ENCODE data around the gene THSD7A. TPM values are rescaled to one million over a fixed set of nuclear protein-coding genes. Genes with fewer than 3 reads are reported as not detected.

The THSD7A gene
- total RNA-seq, 1 donor from 2014 or later, result 3.5 TPM

DNA sequence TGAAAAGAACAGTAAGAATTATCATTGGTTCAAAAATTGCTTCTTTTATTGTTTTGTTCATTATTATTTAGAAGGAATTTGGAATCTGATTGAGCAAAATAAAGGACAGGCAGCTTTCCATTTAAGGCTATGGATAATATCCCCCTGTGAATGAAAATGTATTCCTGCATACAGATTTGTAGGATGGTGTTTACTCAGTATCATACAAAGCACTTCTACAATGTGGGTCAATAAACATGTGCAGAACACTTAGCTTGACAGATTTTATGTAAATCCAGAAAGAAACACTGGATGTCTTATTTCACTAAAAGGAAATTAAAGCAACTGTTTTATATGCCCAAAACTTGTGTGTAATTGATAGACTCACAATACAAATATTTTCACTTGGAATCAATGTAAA is 189.7 kb downstream of the THSD7A start:
- Histone ChIP-seq H2AFZ (ENCODE audit: low read depth, low read length) (no peak overlapping the region), H3K9ac (ENCODE audit: low read length) (no peak overlapping the region), H3K4me2 (ENCODE audit: low read length) (no peak overlapping the region), H4K20me1 (ENCODE audit: insufficient read depth, low read length) (no peaks in the 10 kb centered on the region), H3K27me3 (ENCODE audit: insufficient read depth, low read length) (no peaks in the 10 kb centered on the region), H3K36me3 (ENCODE audit: insufficient read depth, low read length) (no peaks in the 10 kb centered on the region), H3K4me1 (ENCODE audit: insufficient read depth, low read length) (no peaks in the 10 kb centered on the region), H3K4me3 (ENCODE audit: insufficient read depth, low read depth, low read length) (no peak overlapping the region), H3K9me3 (ENCODE audit: insufficient read depth, low read depth, low read length) (no peaks in the 10 kb centered on the region), H3K79me2 (ENCODE audit: insufficient read depth, low read length) (no peaks in the 10 kb centered on the region), H3K27ac (ENCODE audit: low read depth, low read length) (no peak overlapping the region)
- H3K9me3 Mint-ChIP-seq (ENCODE audit: unreplicated experiment), result no peaks in the 10 kb centered on the region
- DNase-seq (ENCODE audit: low read depth) (no peak), FAIRE-seq (no peak)
- H3K4me3 Mint-ChIP-seq (ENCODE audit: unreplicated experiment), result no peak overlapping the region
- TF ChIP-seq, protein P1, sequence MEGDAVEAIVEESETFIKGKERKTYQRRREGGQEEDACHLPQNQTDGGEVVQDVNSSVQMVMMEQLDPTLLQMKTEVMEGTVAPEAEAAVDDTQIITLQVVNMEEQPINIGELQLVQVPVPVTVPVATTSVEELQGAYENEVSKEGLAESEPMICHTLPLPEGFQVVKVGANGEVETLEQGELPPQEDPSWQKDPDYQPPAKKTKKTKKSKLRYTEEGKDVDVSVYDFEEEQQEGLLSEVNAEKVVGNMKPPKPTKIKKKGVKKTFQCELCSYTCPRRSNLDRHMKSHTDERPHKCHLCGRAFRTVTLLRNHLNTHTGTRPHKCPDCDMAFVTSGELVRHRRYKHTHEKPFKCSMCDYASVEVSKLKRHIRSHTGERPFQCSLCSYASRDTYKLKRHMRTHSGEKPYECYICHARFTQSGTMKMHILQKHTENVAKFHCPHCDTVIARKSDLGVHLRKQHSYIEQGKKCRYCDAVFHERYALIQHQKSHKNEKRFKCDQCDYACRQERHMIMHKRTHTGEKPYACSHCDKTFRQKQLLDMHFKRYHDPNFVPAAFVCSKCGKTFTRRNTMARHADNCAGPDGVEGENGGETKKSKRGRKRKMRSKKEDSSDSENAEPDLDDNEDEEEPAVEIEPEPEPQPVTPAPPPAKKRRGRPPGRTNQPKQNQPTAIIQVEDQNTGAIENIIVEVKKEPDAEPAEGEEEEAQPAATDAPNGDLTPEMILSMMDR (IDR thresholded peaks at IDR 0.05; ENCODE audit: insufficient read depth, low read depth, low read length), result no peak
- no peak for TF ChIP-seq EZH2 (IDR thresholded peaks at IDR 0.05; ENCODE audit: insufficient read depth, low read length)
- H3K27ac Mint-ChIP-seq (ENCODE audit: unreplicated experiment), result no peak overlapping the region
- H3K27me3 Mint-ChIP-seq (ENCODE audit: low read depth, unreplicated experiment), result no peaks in the 10 kb centered on the region
- no peaks in the 10 kb centered on the region for H3K36me3 Mint-ChIP-seq (ENCODE audit: low read depth, unreplicated experiment)
- H3K4me1 Mint-ChIP-seq (ENCODE audit: low read depth, unreplicated experiment), result no peaks in the 10 kb centered on the region

DNA sequence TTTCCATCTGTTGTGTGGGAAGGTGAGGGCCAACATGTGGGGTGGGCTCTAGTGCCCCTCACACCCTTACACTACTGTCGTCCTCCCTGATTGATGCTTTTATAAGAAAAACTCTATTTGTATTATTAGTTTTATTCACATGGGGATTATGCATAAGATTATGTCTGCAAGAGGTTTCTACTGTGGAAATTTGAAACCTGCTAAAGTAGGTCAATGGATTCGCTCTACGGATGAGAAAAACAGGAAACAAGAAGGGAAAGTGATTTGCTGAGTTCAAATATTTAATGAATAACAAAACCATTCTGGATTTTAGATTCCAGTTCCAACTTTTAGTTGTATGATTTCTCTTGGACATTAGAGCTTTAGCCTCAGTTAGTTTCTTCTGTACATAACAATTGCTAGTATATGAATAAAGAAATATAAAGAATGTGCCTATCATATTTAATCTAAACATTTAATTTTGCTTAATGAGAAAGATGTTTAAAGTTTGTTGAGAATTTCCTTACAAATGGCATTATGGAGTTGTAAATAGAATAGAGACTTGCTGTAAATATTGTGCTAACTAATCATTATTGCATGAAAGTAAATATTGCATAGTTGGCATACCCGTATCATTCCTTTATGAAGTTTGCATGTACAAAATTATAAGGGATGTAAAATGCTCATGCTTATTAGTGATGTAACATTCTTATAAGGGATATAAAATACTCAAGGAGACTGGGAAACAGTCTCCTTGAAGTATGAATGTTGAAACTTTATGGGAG is 193.8 kb downstream of the THSD7A start:
- H3K4me1 ChIP-seq (ENCODE audit: insufficient read depth, low read length), result no peaks in the 10 kb centered on the region
- H4K20me1 ChIP-seq (ENCODE audit: insufficient read depth, low read length), result no peaks in the 10 kb centered on the region
- no peak overlapping the region for H3K9ac ChIP-seq (ENCODE audit: low read length)
- Mint-ChIP-seq H3K36me3 (ENCODE audit: low read depth, unreplicated experiment) (no peaks in the 10 kb centered on the region), H3K4me3 (ENCODE audit: unreplicated experiment) (no peak overlapping the region), H3K4me1 (ENCODE audit: low read depth, unreplicated experiment) (no peaks in the 10 kb centered on the region), H3K27ac (ENCODE audit: unreplicated experiment) (no peak overlapping the region), H3K27me3 (ENCODE audit: low read depth, unreplicated experiment) (no peaks in the 10 kb centered on the region), H3K9me3 (ENCODE audit: unreplicated experiment) (no peaks in the 10 kb centered on the region)
- no peaks in the 10 kb centered on the region for H3K27me3 ChIP-seq (ENCODE audit: insufficient read depth, low read length)
- no peak overlapping the region for H3K4me3 ChIP-seq (ENCODE audit: insufficient read depth, low read depth, low read length)
- DNase-seq (ENCODE audit: low read depth) (no peak), FAIRE-seq (no peak)
- H3K79me2 ChIP-seq (ENCODE audit: insufficient read depth, low read length), result no peaks in the 10 kb centered on the region
- H3K27ac ChIP-seq (ENCODE audit: low read depth, low read length), result no peak overlapping the region
- no peaks in the 10 kb centered on the region for H3K9me3 ChIP-seq (ENCODE audit: insufficient read depth, low read depth, low read length)
- H3K4me2 ChIP-seq (ENCODE audit: low read length), result no peak overlapping the region
- TF ChIP-seq EZH2 (IDR thresholded peaks at IDR 0.05; ENCODE audit: insufficient read depth, low read length), result no peak
- TF ChIP-seq, protein P1 (IDR thresholded peaks at IDR 0.05; ENCODE audit: insufficient read depth, low read depth, low read length), result no peak
- no peaks in the 10 kb centered on the region for H3K36me3 ChIP-seq (ENCODE audit: insufficient read depth, low read length)
- no peak overlapping the region for H2AFZ ChIP-seq (ENCODE audit: low read depth, low read length)

DNA sequence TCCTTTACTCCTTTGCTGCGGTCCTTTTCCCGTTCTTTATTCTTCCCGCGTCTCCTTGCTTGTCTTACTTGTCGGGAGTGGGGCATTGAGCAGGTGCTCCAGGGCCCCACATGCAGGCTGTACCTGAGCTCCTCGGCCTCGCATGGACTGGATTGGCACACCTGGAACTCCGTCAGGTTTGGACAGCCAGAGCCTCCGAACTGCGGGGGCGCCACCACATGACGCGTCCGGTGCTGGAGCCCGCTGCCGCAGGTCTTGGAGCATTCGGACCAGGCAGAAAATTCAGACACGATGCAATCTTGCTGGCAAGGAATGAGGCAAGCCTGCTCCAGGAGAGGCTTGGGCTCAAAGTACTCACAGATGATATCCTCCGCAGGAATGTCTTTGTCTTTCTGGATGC is 195.7 kb downstream of the THSD7A start:
- no peaks in the 10 kb centered on the region for H3K27me3 ChIP-seq (ENCODE audit: insufficient read depth, low read length)
- Mint-ChIP-seq H3K27me3 (ENCODE audit: low read depth, unreplicated experiment) (no peaks in the 10 kb centered on the region), H3K4me1 (ENCODE audit: low read depth, unreplicated experiment) (no peaks in the 10 kb centered on the region), H3K9me3 (ENCODE audit: unreplicated experiment) (no peaks in the 10 kb centered on the region), H3K36me3 (ENCODE audit: low read depth, unreplicated experiment) (no peaks in the 10 kb centered on the region), H3K4me3 (ENCODE audit: unreplicated experiment) (no peak overlapping the region), H3K27ac (ENCODE audit: unreplicated experiment) (no peak overlapping the region)
- TF ChIP-seq EZH2 (IDR thresholded peaks at IDR 0.05; ENCODE audit: insufficient read depth, low read length), result no peak
- TF ChIP-seq, protein P1 (IDR thresholded peaks at IDR 0.05; ENCODE audit: insufficient read depth, low read depth, low read length), result no peak
- DNase-seq (ENCODE audit: low read depth) (no peak), FAIRE-seq (no peak)
- H4K20me1 ChIP-seq (ENCODE audit: insufficient read depth, low read length), result no peaks in the 10 kb centered on the region
- H3K4me3 ChIP-seq (ENCODE audit: insufficient read depth, low read depth, low read length), result no peak overlapping the region
- no peaks in the 10 kb centered on the region for H3K79me2 ChIP-seq (ENCODE audit: insufficient read depth, low read length)
- H3K36me3 ChIP-seq (ENCODE audit: insufficient read depth, low read length), result no peaks in the 10 kb centered on the region
- H3K4me2 ChIP-seq (ENCODE audit: low read length), result no peak overlapping the region
- H3K9me3 ChIP-seq (ENCODE audit: insufficient read depth, low read depth, low read length), result no peaks in the 10 kb centered on the region
- H2AFZ ChIP-seq (ENCODE audit: low read depth, low read length), result no peak overlapping the region
- no peak overlapping the region for H3K27ac ChIP-seq (ENCODE audit: low read depth, low read length)
- no peaks in the 10 kb centered on the region for H3K4me1 ChIP-seq (ENCODE audit: insufficient read depth, low read length)
- no peak overlapping the region for H3K9ac ChIP-seq (ENCODE audit: low read length)
